Activated CD4-positive, alpha-beta T cell treated with anti-CD3 and anti-CD28 coated beads, Interleukin-2, amount 50 U/mL, for 48 hours (primary cell): ENCODE measurements around the gene CENPP.

Experiments used
- DNase-seq, 2 experiments: peaks; one replicate each; pipeline ENCODE4 v3.0.0-alpha.2; 2020

Gene CENPP

GRCh38 chr9:92429836-92430235, 104.1 kb downstream of the CENPP start:
- no peak for DNase-seq

GRCh38 chr9:92432350-92432749, 106.6 kb downstream of the CENPP start:
- DNase-seq = no peak

GRCh38 chr9:92432972-92433548, 107.3 kb downstream of the CENPP start:
- DNase-seq = no peak

GRCh38 chr9:92435263-92435662, 109.5 kb downstream of the CENPP start:
- DNase-seq = no peak

- DNase-seq = no peak
Observed at GRCh38 chr9:92438900-92439526, 113.3 kb downstream of the CENPP start.

- DNase-seq = no peak
Observed at GRCh38 chr9:92439921-92440750, 114.4 kb downstream of the CENPP start.

GRCh38 chr9:92440751-92441046, 114.9 kb downstream of the CENPP start:
- no peak for DNase-seq

- DNase-seq = no peak
Observed at GRCh38 chr9:92444841-92445240, 119.1 kb downstream of the CENPP start.

GRCh38 chr9:92446536-92446935, 120.8 kb downstream of the CENPP start:
- DNase-seq = no peak

GRCh38 chr9:92455217-92455616, 129.5 kb downstream of the CENPP start:
- no peak for DNase-seq

GRCh38 chr9:92457576-92457975, 131.8 kb downstream of the CENPP start:
- DNase-seq = no peak

GRCh38 chr9:92463387-92463786, 137.6 kb downstream of the CENPP start:
- DNase-seq = no peak

GRCh38 chr9:92463984-92464383, 138.2 kb downstream of the CENPP start:
- DNase-seq = no peak

- no peak for DNase-seq
Observed at GRCh38 chr9:92467041-92467440, 141.3 kb downstream of the CENPP start.

GRCh38 chr9:92467511-92467910, 141.8 kb downstream of the CENPP start:
- DNase-seq = no peak

GRCh38 chr9:92468206-92468605, 142.5 kb downstream of the CENPP start:
- no peak for DNase-seq

- no peak for DNase-seq
Observed at GRCh38 chr9:92474587-92474986, 148.8 kb downstream of the CENPP start.

- no peak for DNase-seq
Observed at GRCh38 chr9:92476962-92477361, 151.2 kb downstream of the CENPP start.

GRCh38 chr9:92478783-92479182, 153.0 kb downstream of the CENPP start:
- DNase-seq = no peak

- DNase-seq = no peak
Observed at GRCh38 chr9:92479346-92479745, 153.6 kb downstream of the CENPP start.

- no peak for DNase-seq
Observed at GRCh38 chr9:92480291-92480771, 154.6 kb downstream of the CENPP start.

- no peak for DNase-seq
Observed at GRCh38 chr9:92480986-92481633, 155.4 kb downstream of the CENPP start.

- no peak for DNase-seq
Observed at GRCh38 chr9:92482329-92482728, 156.6 kb downstream of the CENPP start, which contains the start of gene ASPN. TSS of gene ASPN (minus strand) at chr9:92482506.

- no peak for DNase-seq
Observed at GRCh38 chr9:92482805-92483204, 157.1 kb downstream of the CENPP start.
